SK-N-SH treated with all-trans-retinoic acid at 6 μM for 48 hours (cell line): ENCODE results near the gene TOR1AIP1.

Experiments used
- ESRRG ChIP-seq: fragments of 250-450 bp; sonication (Bioruptor Pico); IDR thresholded peaks from 2 replicates; pipeline ENCODE4 v1.6.1; 2021; ENCODE audit warnings: mild to moderate bottlenecking
- OSR1 ChIP-seq: fragments of 250-450 bp; sonication (Bioruptor Pico); IDR thresholded peaks from 2 replicates; pipeline ENCODE4 v1.8.0; 2022; ENCODE audit warnings: moderate library complexity, mild to moderate bottlenecking, inconsistent platforms
- PPARA ChIP-seq: fragments of 250-450 bp; sonication (Bioruptor Pico); IDR thresholded peaks from 2 replicates; pipeline ENCODE4 v1.5.0; 2020; ENCODE audit warnings: mild to moderate bottlenecking, borderline replicate concordance
- TCF4 ChIP-seq: fragments of 250-450 bp; sonication (Bioruptor Pico); IDR thresholded peaks from 2 replicates; pipeline ENCODE4 v1.8.0; 2021; ENCODE audit warnings: mild to moderate bottlenecking, moderate library complexity, borderline replicate concordance
- ZNF565 ChIP-seq: fragments of 450-650 bp; formaldehyde crosslinking; conservative IDR thresholded peaks from 2 replicates; pipeline ENCODE4 v1.5.0; 2020; ENCODE audit warnings: low read depth, mild to moderate bottlenecking, moderate library complexity
- TF ChIP-seq, protein P1 (sequence below): fragments of 250-450 bp; sonication (Bioruptor Pico); IDR thresholded peaks from 2 replicates; pipeline ENCODE4 v1.5.1; 2020; ENCODE audit warnings: low read depth, mild to moderate bottlenecking, moderate library complexity
- TF ChIP-seq, protein P2 (sequence below): fragments of 250-450 bp; sonication (Bioruptor Pico); IDR thresholded peaks from 2 replicates; pipeline ENCODE4 v1.8.0; 2020; ENCODE audit warnings: mild to moderate bottlenecking, moderate library complexity, borderline replicate concordance

DNA sequence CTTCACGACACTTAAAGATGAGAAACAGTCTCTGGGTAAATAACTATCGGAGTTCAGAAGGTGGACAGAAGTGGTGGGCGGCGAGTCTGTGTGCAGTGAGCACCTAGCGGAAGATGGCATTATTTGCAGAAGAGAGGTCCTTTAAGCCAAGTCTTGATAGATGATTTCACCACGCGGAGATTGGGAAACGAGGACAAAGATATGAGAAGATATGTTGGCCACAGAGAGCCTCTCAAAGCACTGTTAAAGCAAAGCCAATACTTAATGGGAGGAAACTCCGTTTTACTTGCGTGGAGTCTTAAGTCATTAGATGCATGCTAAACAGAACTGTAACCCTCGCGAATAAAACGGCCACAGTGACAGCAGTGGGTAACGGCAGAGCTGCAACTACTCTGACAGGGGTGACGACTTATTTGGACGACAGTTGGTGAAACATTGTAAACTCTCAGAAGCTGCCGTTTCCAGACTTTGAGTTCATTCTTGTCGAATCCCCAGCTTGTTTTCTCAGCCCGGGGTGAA lies 71.9 kb downstream of the TOR1AIP1 start:
- TF ChIP-seq TCF4 (CRISPR knock-in tag) (no peak), ESRRG (CRISPR knock-in tag) (no peak), OSR1 (no peak), ZNF565 (no peak), PPARA (CRISPR knock-in tag) (no peak)
- TF ChIP-seq, protein P1, sequence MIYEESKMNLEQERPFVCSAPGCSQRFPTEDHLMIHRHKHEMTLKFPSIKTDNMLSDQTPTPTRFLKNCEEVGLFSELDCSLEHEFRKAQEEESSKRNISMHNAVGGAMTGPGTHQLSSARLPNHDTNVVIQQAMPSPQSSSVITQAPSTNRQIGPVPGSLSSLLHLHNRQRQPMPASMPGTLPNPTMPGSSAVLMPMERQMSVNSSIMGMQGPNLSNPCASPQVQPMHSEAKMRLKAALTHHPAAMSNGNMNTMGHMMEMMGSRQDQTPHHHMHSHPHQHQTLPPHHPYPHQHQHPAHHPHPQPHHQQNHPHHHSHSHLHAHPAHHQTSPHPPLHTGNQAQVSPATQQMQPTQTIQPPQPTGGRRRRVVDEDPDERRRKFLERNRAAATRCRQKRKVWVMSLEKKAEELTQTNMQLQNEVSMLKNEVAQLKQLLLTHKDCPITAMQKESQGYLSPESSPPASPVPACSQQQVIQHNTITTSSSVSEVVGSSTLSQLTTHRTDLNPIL (CRISPR knock-in tag) = no peak
- TF ChIP-seq, protein P2, sequence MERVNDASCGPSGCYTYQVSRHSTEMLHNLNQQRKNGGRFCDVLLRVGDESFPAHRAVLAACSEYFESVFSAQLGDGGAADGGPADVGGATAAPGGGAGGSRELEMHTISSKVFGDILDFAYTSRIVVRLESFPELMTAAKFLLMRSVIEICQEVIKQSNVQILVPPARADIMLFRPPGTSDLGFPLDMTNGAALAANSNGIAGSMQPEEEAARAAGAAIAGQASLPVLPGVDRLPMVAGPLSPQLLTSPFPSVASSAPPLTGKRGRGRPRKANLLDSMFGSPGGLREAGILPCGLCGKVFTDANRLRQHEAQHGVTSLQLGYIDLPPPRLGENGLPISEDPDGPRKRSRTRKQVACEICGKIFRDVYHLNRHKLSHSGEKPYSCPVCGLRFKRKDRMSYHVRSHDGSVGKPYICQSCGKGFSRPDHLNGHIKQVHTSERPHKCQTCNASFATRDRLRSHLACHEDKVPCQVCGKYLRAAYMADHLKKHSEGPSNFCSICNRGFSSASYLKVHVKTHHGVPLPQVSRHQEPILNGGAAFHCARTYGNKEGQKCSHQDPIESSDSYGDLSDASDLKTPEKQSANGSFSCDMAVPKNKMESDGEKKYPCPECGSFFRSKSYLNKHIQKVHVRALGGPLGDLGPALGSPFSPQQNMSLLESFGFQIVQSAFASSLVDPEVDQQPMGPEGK (CRISPR knock-in tag) = no peak
